ENCODE measurements around the gene SH2D1B. TPM values are rescaled to one million over a fixed set of nuclear protein-coding genes. Genes with fewer than 3 reads are reported as not detected.

Gene SH2D1B
- total and polyA plus RNA-seq, 9 of the 15 experiments (the other 6 are each of a cell fraction or from before 2014, with no cell fraction given): 5.6 to 19.6 (median 9.7) TPM

DNA sequence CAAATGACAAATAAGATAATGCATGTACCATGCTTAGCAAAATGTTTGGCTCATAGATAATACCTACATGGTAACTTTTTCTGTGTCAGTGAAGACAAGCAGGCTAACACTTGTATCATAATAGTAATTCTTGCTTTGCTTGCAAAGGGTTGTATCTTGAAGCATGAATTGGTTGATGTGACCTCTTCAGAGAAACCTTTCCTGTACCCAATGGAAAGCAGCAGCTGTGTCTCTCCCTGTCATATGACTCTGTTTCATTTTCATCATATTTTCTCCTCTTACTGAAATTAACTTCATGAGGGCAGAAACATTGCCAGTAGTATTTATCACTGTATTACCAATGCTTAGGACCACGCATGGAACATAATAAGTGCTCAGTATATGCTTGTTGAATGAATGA lies 4.4 kb downstream of the SH2D1B start (continued):
- TF ChIP-seq, protein P1, sequence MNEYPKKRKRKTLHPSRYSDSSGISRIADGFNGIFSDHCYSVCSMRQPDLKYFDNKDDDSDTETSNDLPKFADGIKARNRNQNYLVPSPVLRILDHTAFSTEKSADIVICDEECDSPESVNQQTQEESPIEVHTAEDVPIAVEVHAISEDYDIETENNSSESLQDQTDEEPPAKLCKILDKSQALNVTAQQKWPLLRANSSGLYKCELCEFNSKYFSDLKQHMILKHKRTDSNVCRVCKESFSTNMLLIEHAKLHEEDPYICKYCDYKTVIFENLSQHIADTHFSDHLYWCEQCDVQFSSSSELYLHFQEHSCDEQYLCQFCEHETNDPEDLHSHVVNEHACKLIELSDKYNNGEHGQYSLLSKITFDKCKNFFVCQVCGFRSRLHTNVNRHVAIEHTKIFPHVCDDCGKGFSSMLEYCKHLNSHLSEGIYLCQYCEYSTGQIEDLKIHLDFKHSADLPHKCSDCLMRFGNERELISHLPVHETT (CRISPR knock-in tag; conservative IDR thresholded peaks at IDR 0.05 in 1 of 2, IDR thresholded peaks at IDR 0.05 in 1 of 2): no peak
- no peak for TF ChIP-seq RB1 (IDR thresholded peaks at IDR 0.05; ENCODE audit: low read depth)
- TF ChIP-seq, protein P2, sequence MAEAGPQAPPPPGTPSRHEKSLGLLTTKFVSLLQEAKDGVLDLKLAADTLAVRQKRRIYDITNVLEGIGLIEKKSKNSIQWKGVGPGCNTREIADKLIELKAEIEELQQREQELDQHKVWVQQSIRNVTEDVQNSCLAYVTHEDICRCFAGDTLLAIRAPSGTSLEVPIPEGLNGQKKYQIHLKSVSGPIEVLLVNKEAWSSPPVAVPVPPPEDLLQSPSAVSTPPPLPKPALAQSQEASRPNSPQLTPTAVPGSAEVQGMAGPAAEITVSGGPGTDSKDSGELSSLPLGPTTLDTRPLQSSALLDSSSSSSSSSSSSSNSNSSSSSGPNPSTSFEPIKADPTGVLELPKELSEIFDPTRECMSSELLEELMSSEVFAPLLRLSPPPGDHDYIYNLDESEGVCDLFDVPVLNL (CRISPR knock-in tag; IDR thresholded peaks at IDR 0.05; ENCODE audit: low read depth): no peak

DNA sequence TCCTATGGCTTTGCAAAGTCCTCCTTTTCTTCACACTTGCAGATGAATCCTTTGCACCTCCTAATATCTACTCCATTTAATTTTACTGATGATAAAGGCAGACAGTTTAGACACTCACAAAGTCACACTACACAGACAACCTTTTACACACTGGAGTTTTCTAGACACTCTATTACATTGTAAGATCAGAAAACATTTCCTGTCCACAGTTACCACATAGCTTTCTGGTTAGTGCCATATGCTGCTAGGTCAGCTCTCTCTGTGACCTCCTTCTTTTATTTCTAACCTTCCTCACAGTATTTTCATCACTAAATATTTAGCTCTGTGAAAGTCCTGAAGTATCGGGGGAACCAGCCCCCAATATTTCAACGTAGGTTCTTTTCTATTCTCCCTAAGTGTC lies 5.1 kb downstream of the SH2D1B start:
- no peaks in the 10 kb centered on the region for H4K20me1 ChIP-seq (replicated peaks; ENCODE audit: control insufficient read depth, insufficient read depth, low read length)
- H3K9me3 ChIP-seq (replicated peaks; ENCODE audit: control insufficient read depth, insufficient read depth, low read depth, low read length): no peaks in the 10 kb centered on the region
- DNase-seq (ENCODE audit: extremely low read depth in 1 of 4, low spot score in 3 of 4) (no peak), FAIRE-seq (no peak), ATAC-seq (no peak; the same call in 2 of the 3 replicates)
- no peaks in the 10 kb centered on the region for H3K9me1 ChIP-seq (ENCODE audit: control insufficient read depth, insufficient read depth, low read length)
- intact Hi-C loops (cut with micrococcal nuclease): no loop called here
- H3K4me2 ChIP-seq (ENCODE audit: insufficient read depth, low read length): no peak overlapping the region
- BruUV-seq (replicated peaks): no TSS peak
- ChIA-PET CTCF (ENCODE audit: low intra/inter-chr PET ratio) (no interaction called here), POLR2A (interaction anchor here (0.7 to 1.5 kb wide), 3 partner anchors 8 to 615 kb away, joined by 3 to 6 read pairs (median 5); no protein-coding TSS in a partner anchor)
- no peaks in the 10 kb centered on the region for H3K36me3 ChIP-seq (ENCODE audit: control insufficient read depth, insufficient read depth, low read length)
- H3K79me2 ChIP-seq (ENCODE audit: control insufficient read depth, insufficient read depth, low read length): no peaks in the 10 kb centered on the region
- H3K9ac ChIP-seq (ENCODE audit: insufficient read depth in 1 of 2, low read depth in 2 of 2, low read length in 2 of 2): no peak overlapping the region
- H2AFZ ChIP-seq (ENCODE audit: low read depth, low read length): peak overlapping the region; percentile 48
- H3K27ac ChIP-seq (ENCODE audit: extremely low read depth, low read depth, low read length): no peak overlapping the region
- H3K4me1 ChIP-seq (replicated peaks in 1 of 2; ENCODE audit: control insufficient read depth in 2 of 2, insufficient read depth in 2 of 2, low read length in 2 of 2): peaks cover 0 to 35% of the 10 kb centered on the region in 2 experiments; a peak in 2 of 5 replicates
- H3K27me3 ChIP-seq (ENCODE audit: control insufficient read depth in 2 of 2, insufficient read depth in 2 of 2, low read length in 2 of 2): no peaks in the 10 kb centered on the region
- 66% methylated on average over 2 of the region's 2 CpGs for WGBS (ENCODE audit: insufficient coverage, low coverage, missing lambda C conversion rate)
- TF ChIP-seq, protein P3, sequence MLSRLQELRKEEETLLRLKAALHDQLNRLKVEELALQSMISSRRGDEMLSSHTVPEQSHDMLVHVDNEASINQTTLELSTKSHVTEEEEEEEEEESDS (CRISPR knock-in tag; IDR thresholded peaks at IDR 0.05): no peak
- TF ChIP-seq MAZ (CRISPR knock-in tag; conservative IDR thresholded peaks at IDR 0.05 in 1 of 2, IDR thresholded peaks at IDR 0.05 in 1 of 2): no peak
- 0 out of 2 replicates have a peak, but pooled peaks have one; percentile 33 for TF ChIP-seq ETV5 (CRISPR knock-in tag; IDR thresholded peaks at IDR 0.05; ENCODE audit: low read depth)
- TF ChIP-seq, protein P4, sequence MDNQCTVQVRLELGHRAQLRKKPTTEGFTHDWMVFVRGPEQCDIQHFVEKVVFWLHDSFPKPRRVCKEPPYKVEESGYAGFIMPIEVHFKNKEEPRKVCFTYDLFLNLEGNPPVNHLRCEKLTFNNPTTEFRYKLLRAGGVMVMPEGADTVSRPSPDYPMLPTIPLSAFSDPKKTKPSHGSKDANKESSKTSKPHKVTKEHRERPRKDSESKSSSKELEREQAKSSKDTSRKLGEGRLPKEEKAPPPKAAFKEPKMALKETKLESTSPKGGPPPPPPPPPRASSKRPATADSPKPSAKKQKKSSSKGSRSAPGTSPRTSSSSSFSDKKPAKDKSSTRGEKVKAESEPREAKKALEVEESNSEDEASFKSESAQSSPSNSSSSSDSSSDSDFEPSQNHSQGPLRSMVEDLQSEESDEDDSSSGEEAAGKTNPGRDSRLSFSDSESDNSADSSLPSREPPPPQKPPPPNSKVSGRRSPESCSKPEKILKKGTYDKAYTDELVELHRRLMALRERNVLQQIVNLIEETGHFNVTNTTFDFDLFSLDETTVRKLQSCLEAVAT (IDR thresholded peaks at IDR 0.05): no peak
- no peak overlapping the region for H3K4me3 ChIP-seq
- in situ Hi-C loops (cut with MboI): no loop called here
